Measurements from ENCODE around the gene FIBP.

- TF ChIP-seq, protein P1, sequence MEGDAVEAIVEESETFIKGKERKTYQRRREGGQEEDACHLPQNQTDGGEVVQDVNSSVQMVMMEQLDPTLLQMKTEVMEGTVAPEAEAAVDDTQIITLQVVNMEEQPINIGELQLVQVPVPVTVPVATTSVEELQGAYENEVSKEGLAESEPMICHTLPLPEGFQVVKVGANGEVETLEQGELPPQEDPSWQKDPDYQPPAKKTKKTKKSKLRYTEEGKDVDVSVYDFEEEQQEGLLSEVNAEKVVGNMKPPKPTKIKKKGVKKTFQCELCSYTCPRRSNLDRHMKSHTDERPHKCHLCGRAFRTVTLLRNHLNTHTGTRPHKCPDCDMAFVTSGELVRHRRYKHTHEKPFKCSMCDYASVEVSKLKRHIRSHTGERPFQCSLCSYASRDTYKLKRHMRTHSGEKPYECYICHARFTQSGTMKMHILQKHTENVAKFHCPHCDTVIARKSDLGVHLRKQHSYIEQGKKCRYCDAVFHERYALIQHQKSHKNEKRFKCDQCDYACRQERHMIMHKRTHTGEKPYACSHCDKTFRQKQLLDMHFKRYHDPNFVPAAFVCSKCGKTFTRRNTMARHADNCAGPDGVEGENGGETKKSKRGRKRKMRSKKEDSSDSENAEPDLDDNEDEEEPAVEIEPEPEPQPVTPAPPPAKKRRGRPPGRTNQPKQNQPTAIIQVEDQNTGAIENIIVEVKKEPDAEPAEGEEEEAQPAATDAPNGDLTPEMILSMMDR (IDR thresholded peaks at IDR 0.05; ENCODE audit: borderline replicate concordance, extremely low read depth, low read length, poor library complexity, severe bottlenecking): no peak
- TF ChIP-seq EZH2 (IDR thresholded peaks at IDR 0.05; ENCODE audit: borderline replicate concordance, low read depth, low read length, severe bottlenecking): no peak
These were observed 24.2 kb downstream of the FIBP start for GRCh38 chr11:65863889-65864705.
